Upper lobe of left lung (tissue), 4 donors: ENCODE measurements around the gene RASA3.

Experiments
- POLR2A ChIP-seq, 4 donors: fragments of 450-650 bp; IDR thresholded peaks; one replicate each; pipeline ENCODE4 v1.5.1; 2016 to 2017; ENCODE audit warnings: antibody characterized with exemption in 4 of 4, mild to moderate bottlenecking in 2 of 4
- TF ChIP-seq, protein P1 (sequence below), 6 experiments: fragments of 450-650 bp in 4 of 6; fragments of 200-600 bp in 2 of 6; sonication (generic) in 2 of 6; IDR thresholded peaks; one replicate each; pipeline ENCODE4 v1.5.1; 2016 to 2019; ENCODE audit warnings: antibody characterized with exemption in 6 of 6

DNA sequence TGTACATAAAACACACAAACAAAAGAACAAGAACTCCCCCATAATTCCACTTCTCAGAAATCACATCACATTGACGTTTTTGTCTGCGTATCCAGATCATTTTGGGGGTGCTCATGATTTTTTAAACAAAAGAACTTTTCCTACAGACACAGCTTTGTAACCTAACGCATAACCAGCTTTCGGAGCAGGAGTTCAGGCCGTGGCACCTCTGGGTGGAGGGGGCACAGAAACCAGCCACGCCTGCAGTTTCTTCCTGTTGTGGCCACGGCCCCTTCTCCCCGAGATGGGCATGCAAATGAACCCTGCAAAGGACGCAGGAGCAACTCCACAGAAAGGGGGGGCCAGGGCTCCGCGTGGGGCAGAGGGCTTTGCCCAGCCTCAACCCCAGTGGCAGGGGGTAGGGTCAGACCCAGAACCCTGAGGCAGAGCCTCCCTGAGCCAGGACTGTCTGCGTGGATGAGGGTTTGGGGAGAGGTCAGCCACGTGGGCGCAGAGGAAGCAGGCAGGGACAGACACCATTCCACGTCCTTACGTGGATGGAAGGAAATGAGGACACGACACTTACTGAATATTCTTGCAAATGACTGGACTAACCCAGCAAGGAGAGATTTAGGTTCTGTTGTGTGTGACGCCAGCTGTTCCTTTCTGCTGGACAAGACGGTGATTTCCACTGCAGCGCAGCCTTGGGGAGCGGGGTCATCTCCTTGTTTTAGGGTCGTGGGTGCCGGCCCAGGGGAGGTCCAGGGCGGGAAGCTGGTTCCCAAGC lies 64.4 kb downstream of the RASA3 start:
- no peak for TF ChIP-seq POLR2A (IDR thresholded peaks at IDR 0.05)
- TF ChIP-seq, protein P1, sequence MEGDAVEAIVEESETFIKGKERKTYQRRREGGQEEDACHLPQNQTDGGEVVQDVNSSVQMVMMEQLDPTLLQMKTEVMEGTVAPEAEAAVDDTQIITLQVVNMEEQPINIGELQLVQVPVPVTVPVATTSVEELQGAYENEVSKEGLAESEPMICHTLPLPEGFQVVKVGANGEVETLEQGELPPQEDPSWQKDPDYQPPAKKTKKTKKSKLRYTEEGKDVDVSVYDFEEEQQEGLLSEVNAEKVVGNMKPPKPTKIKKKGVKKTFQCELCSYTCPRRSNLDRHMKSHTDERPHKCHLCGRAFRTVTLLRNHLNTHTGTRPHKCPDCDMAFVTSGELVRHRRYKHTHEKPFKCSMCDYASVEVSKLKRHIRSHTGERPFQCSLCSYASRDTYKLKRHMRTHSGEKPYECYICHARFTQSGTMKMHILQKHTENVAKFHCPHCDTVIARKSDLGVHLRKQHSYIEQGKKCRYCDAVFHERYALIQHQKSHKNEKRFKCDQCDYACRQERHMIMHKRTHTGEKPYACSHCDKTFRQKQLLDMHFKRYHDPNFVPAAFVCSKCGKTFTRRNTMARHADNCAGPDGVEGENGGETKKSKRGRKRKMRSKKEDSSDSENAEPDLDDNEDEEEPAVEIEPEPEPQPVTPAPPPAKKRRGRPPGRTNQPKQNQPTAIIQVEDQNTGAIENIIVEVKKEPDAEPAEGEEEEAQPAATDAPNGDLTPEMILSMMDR (IDR thresholded peaks at IDR 0.05): no peak
